Heart right ventricle (tissue), 16 donors: ENCODE data around the gene HS3ST4. TPM values are rescaled to one million over a fixed set of nuclear protein-coding genes. Genes with fewer than 3 reads are reported as not detected.

Experiments used
- ATAC-seq, 8 donors: fragments of 200-7000 bp; cut with Tn5 transposase; one replicate each; pipeline ENCODE4 v1.9.1; 2020; ENCODE audit warnings: mild to moderate bottlenecking in 8 of 8, moderate library complexity in 8 of 8, moderate number of reproducible peaks in 1 of 8
- DNase-seq, 2 donors: peaks; one replicate each; pipeline ENCODE4 v3.0.0-alpha.2; 2020
- H3K27ac ChIP-seq, 10 donors: fragments of 200-600 bp; sonication (generic) in 2 of 10; one replicate each; pipeline versions ENCODE4 v1.5.0 to v1.8.0; 2020 to 2022; ENCODE audit warnings: mild to moderate bottlenecking in 3 of 10
- H3K27me3 ChIP-seq, 7 donors: fragments of 200-600 bp; one replicate each; pipeline ENCODE4 v1.8.0; 2021 to 2022; ENCODE audit warnings: mild to moderate bottlenecking in 2 of 7
- H3K36me3 ChIP-seq, 9 donors: fragments of 200-600 bp; sonication (generic) in 1 of 9; one replicate each; pipeline versions ENCODE4 v1.5.0 to v1.8.0; 2020 to 2022; ENCODE audit warnings: mild to moderate bottlenecking in 2 of 9
- H3K4me1 ChIP-seq, 9 donors: fragments of 200-600 bp; sonication (generic) in 1 of 9; one replicate each; pipeline versions ENCODE4 v1.5.0 to v1.8.0; 2020 to 2022; ENCODE audit warnings: mild to moderate bottlenecking in 4 of 9
- H3K4me3 ChIP-seq, 10 donors: fragments of 200-600 bp; sonication (generic) in 2 of 10; one replicate each; pipeline versions ENCODE4 v1.5.0 to v1.8.0; 2020 to 2022; ENCODE audit warnings: mild to moderate bottlenecking in 7 of 10, moderate library complexity in 2 of 10
- H3K9me3 ChIP-seq, 11 donors: fragments of 200-600 bp in 10 of 11; sonication (generic) in 2 of 11; one replicate each; pipeline versions ENCODE4 v1.5.0 to v1.8.0; 2013 to 2022; ENCODE audit warnings: mild to moderate bottlenecking in 2 of 11, control low read depth in 1 of 11, moderate library complexity in 1 of 11
- CTCF ChIP-seq, 9 donors: fragments of 200-600 bp; sonication (generic) in 2 of 9; IDR thresholded peaks; one replicate each; pipeline versions ENCODE4 v1.5.0 to v1.8.0; 2021 to 2022; ENCODE audit warnings: antibody characterized with exemption in 9 of 9, mild to moderate bottlenecking in 5 of 9, moderate library complexity in 1 of 9
- WGBS, 2 donors: extraction: QIAGEN DNeasy Blood & Tissue Kit; methylation state at CpG; one replicate each; pipeline ENCODE4 v1.1.7; 2013; ENCODE audit warnings: inconsistent platforms in 1 of 2; 5-methylcytosine and 5-hydroxymethylcytosine counted together
- intact Hi-C, 10 donors: fragments of 100-400 bp; cut with DNase I; formaldehyde crosslinking; loops; one replicate each; pipeline versions ENCODE4 v1.11.1 to v1.14.2; 2022
- polyA plus RNA-seq, 2 donors: library from polyadenylated mRNA; stranded (reverse); fragments of 200-250 nt; gene quantifications; one replicate each; pipeline ENCODE4 v1.2.3, GENCODE V29; 2013
- total RNA-seq, 10 donors: library from RNA; stranded (reverse); fragmentation: NEBNext Ultra II Directional in 3 of 10; extraction: Animal tissue kit (Norgen Biotek cat#: 25700) in 3 of 10; gene quantifications; one replicate each; pipeline versions ENCODE4 v1.2.1 to v1.2.4, GENCODE V29; 2021 to 2023
- donor health status: Arrhythmogenic right ventricular cardiomyopathy.
- donor health status: ischemic (EF 13 %, LVEDD 7.1; RV severe dilation, severe dysfunction).
- donor health status: healthy with polysubstance abuse.
- donor health status: DM: no; HTN: yes; CAD: no.
- donor health status: DM: no; HTN: no; CAD: no.
- donor health status: ischemic (EF 25% LVEDD 6.9; RV normal size, moderate dysfunction).
- donor health status: ischemic (EF 25% LVEDD 5.7; RV mildly dilated, moderate dysfunction).
- donor health status: healthy.
- donor health status: DM: yes; HTN: yes; CAD: no.
- donor health status: Ischemic cardiomyopathy.
- donor health status: ischemic (EF 35%, LVEDD 5.7; RV mildly dilated, moderate dysfunction).
- donor health status: nonischemic (EF 11% LVEDD 7.7; RV severe dilation, severe dysfunction).
- donor health status: DM: yes; HTN: yes; CAD: no.
- donor health status: PGD.
- donor health status: ischemic (EF 29% LVEDD 5.4; RV normal size, mild dysfunction).
- donor health status: nonischemic (EF 23%, LVEDD 6.1; RV moderate dilation, normal function).

HS3ST4 gene
- total and polyA plus RNA-seq, 12 donors: 0.01 TPM; not detected in 11

GRCh38 chr16:25692742-25693508 lies 1.2 kb downstream of the HS3ST4 start:
- DNase-seq: no peak
- H3K9me3 ChIP-seq: no peaks in the 10 kb centered on the region
- H3K4me1 ChIP-seq: peaks cover 0 to 8% (median 0%) of the 10 kb centered on the region in 9 donors
- H3K36me3 ChIP-seq: no peaks in the 10 kb centered on the region
- WGBS, 2 donors: 1% methylated on average over 70 of the region's 70 CpGs
- intact Hi-C loops: no loop called here
- no peak overlapping the region for H3K4me3 ChIP-seq
- ATAC-seq: no peak
- TF ChIP-seq CTCF (IDR thresholded peaks at IDR 0.05): no peak
- H3K27ac ChIP-seq: no peak overlapping the region
- H3K27me3 ChIP-seq: peaks cover 0 to 91% (median 83%) of the 10 kb centered on the region in 7 donors

GRCh38 chr16:25693631-25694030 lies 1.9 kb downstream of the HS3ST4 start:
- no peak overlapping the region for H3K4me3 ChIP-seq
- no peak overlapping the region for H3K27ac ChIP-seq
- no peaks in the 10 kb centered on the region for H3K9me3 ChIP-seq
- H3K36me3 ChIP-seq: no peaks in the 10 kb centered on the region
- H3K4me1 ChIP-seq: peaks cover 0 to 8% (median 0%) of the 10 kb centered on the region in 9 donors
- intact Hi-C loops: no loop called here
- DNase-seq (no peak), ATAC-seq (no peak)
- peaks cover 0 to 94% (median 90%) of the 10 kb centered on the region in 7 donors for H3K27me3 ChIP-seq
- no peak for TF ChIP-seq CTCF (IDR thresholded peaks at IDR 0.05)
- 15 to 18% methylated on average over 9 of the region's 9 CpGs for WGBS, 2 donors

- Histone ChIP-seq H3K4me1 (no peaks in the 10 kb centered on the region), H3K27me3 (peaks cover 0 to 58% (median 49%) of the 10 kb centered on the region in 7 donors), H3K27ac (no peak overlapping the region), H3K9me3 (no peaks in the 10 kb centered on the region), H3K4me3 (no peak overlapping the region), H3K36me3 (no peaks in the 10 kb centered on the region)
- intact Hi-C loops: no loop called here
- TF ChIP-seq CTCF (IDR thresholded peaks at IDR 0.05): no peak
- DNase-seq (no peak), ATAC-seq (no peak)
- WGBS, 2 donors: 71 to 77% methylated on average over 7 of the region's 7 CpGs
Observed at GRCh38 chr16:25699069-25699468, 7.3 kb downstream of the HS3ST4 start.

- H3K27me3 ChIP-seq: peaks cover 0 to 45% (median 37%) of the 10 kb centered on the region in 7 donors
- intact Hi-C loops: no loop called here
- 83 to 84% methylated on average over 6 of the region's 6 CpGs for WGBS, 2 donors
- DNase-seq: no peak
- no peak for ATAC-seq
- H3K27ac ChIP-seq: no peak overlapping the region
- no peaks in the 10 kb centered on the region for H3K4me1 ChIP-seq
- H3K4me3 ChIP-seq: no peak overlapping the region
- TF ChIP-seq CTCF (IDR thresholded peaks at IDR 0.05): no peak
- no peaks in the 10 kb centered on the region for H3K9me3 ChIP-seq
- H3K36me3 ChIP-seq: no peaks in the 10 kb centered on the region
Observed at GRCh38 chr16:25700547-25700946, 8.8 kb downstream of the HS3ST4 start.
